T-helper 9 cell (primary cell): ENCODE measurements around the gene MCAT.
"Not testable (repeated sequence)": the region's sequence is repeated elsewhere in the genome, so short reads cannot be mapped to it uniquely, and the experiment has no call there.

ENCODE experiments used
- DNase-seq: peaks from one replicate; pipeline ENCODE4 v3.0.0-alpha.2; 2020

Gene MCAT

DNA sequence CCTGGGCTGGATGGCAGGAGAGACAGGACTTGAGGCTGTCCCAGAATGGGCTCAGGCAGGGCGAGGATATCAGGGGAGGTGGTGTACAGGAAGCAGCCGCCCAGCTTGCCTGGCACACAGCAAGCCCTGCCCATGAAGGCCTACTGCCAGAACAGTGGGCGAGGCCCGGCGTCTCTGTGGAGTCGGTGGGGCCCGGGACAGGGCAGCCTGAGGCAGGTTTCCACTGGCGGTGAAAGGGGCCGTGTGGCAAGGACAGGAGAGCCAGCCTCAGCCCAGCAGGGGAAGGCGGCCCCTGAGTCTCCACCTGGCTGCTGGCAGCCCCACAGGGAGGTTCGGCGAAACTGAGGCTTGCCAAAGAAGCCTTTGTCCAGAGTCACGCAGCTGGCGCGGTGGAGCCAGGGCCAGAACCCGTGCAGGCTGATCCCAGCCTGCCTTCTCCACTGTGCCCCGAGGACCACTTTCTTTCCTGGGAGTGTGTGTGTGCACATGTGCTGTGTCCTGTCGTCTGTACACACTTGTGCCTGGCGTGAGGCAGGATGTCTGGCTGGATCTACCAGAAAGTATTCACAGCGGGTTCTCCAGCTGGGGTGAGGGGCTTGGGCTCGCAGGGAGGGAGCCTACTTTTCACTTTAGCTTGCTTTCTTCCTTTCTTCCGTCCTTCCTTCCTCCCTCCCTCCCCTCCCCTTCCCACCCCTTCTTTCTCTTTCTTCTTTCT lies 9.3 kb upstream of the MCAT start:
- DNase-seq, result peak; percentile 41

DNA sequence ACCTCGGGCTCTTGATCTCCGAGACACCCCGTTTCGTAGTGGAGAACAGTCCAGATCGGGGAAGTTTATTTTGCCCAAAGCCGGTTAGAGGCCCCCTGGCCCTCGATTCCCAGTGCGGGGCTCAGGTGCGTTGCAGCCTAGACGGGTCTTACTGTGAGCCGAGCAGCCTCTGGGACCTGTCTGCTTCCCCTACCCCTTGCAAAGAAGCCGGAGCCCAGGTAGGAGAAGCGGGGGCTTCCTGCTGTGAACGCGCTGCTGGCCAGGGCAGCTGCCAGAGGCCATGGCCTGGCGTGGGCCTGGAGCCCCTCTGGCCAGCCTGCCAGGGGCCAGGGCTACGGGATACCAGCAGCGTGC lies 8.8 kb upstream of the MCAT start:
- DNase-seq, result no peak

DNA sequence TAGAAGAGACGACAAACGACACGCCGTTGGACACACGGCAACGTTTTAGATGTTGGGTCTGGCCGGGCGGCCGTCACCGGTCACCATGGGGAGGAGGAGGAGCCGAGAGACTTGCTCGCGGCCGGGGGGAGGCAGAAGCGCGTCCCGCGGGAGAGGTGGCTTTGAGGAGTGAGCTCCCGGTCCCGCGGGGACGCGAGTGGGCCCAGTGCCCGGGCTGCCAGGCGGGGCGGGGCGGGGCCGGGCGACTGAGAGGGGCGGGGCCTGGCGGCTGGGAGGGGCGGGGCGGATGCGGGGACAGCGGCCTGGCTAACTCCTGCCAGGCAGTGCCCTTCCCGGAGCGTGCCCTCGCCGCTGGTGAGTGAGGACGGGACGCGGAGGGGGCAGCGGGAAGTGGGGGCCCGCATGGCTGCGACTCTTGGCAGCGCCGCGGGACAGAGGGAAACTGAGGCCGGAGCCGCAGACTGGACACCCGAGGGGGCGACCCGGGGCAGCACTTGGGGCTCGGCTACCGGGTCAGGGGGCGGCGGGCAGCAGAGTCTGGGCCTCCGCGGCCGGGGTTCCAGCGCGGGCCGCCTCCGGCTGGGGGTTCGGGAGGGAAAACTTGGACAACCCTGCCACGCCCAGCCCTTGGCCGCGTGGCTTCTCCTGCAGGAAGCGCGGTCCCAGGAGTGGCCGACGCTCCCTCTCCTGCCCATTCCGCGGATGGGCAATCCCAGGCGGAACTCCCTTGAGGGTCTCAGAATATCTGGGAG lies 8.2 kb upstream of the MCAT start, which contains the start of gene TSPO:
TSS of gene TSPO (plus strand) at position 309 of the 752 bp plus-strand sequence. CDS start 7,680 bp downstream, outside the sequence.
- DNase-seq, result peak; percentile 66

DNA sequence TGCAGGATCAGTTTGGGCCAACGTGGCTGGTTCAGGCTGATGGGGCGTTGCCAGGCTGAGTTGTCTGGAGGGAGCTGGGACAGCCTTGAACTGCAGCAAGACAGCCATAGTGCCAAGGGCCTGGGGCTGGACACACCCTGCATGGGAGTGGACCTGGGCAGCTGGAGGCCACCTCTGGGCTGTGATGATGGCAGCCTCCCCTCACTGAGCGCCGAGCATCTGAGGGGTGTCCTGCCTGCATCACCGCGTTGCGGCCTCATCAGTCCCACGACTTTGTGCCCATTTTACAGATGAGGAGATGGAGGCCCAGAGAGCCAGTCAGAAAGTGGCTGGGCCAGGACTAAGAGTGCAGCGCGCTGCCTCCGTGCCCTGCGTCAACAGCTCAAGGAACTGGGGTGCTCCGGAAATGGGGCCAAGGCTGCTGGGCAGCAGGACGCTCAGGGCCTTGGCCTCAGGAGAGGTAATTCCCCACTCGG lies 7.6 kb upstream of the MCAT start:
- DNase-seq, result no peak

DNA sequence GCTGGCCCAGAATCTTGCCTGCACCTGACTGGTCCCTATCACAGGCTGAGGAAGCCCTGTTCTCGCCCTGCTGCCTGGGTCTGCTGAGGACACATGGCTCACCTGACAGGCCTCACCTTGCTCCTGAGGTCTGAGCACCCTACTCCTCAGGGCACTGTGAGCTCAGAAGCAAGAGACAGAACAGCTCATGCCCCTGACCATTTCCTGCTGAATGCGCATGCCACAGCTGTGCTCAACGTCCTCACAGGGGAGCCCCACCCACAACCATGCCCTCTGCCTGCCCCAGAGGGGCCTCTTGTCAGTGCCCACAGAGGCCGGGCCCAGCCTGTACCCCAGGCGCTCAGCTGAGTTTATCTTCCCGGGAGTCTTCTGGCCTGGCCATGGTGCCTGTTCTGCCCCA lies 5.4 kb upstream of the MCAT start:
- no peak for DNase-seq

DNA sequence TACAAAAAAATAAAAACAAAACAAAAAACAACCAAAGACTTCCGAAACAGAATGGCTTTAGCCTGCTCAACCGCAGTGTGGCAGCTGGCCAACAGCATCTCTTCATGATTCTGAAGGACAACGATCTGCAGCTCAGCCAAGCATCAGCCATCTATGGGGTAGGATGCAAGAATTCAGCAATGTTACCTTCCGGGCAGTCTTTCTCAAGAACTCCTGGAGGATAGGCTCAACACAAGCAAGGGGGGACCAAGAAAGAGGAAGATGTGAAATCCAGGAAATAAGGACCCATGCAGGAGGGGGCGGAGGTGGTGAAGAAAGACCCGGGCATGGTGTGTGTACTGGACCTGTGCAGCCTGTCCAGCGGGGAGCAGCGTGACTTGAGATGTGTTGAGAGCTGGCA lies 4.6 kb upstream of the MCAT start:
- no peak for DNase-seq

DNA sequence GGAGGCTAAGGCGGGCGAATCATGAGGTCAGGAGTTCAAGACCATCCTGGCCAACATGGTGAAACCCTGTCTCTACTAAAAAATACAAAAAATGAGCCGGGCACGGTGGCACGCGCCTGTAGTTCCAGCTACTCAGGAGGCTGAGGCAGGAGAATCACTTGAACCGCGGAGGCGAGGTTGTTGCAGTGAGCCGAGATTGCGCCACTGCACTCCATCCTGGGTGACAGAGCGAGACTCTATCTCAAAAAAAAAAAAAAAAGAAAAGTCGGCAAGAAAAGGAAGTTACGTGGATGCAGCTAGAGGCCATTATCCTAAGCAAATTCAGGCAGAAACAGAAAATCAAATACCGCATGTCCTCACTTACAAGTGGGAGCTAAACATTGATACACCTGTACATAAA lies 3.1 kb upstream of the MCAT start:
- not testable (repeated sequence) for DNase-seq

DNA sequence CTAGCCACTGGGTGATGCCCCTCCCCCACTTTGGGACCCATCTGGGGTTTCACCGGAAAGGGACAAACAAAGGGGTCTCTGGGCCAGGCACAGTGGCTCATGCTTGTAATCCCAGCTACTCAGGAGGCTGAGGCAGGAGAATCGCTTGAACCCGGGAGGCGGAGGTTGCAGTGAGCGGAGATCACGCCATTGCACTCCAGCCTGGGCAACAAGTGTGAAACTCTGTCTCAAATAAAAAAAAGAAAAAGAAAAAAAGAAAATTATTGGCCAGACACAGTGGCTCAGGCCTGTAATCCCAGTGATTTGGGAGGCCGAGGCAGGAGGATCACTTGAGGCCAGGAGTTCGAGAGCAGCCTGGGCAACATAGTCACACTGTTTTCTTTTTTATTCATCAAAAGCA lies 2.2 kb upstream of the MCAT start:
- DNase-seq, result not testable (repeated sequence)

DNA sequence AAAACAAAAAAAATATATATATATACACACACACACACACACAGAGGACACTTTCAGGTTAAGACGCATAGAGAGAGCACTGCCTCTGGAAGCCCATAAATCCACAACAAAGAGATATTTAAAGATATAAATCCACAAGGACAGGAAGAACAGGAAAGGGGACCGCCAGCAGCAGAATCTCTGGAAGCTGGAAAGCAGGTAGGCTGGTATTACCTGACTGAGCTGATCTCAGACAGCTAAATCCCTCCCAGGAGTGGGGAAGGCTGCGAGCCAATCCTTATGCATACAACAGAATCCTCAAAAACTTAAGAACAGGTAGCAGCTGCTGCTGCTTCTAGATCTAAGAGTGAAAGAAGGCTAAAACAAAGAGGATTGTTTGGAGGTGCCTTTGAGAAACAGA lies 1.8 kb upstream of the MCAT start:
- DNase-seq, result no peak

DNA sequence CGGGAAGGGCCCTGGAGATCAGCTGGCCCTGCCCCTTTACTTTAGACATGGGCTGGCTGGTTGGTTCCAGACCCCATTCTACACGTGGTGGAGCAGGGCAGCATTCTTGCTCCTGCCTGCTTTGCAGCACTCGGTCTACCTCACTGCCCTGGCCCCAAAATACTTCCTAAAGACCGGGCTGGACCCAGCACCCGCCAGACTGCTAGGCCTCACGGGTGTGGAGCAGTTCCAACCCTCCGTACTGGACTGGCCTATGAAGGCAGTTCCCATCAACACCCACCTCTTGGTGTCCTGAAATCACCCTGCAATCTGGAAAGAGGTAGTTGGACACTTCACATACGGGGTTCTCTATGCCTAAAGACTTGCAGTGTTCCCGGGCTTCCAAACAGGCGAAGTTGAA lies 6.4 kb downstream of the MCAT start:
- DNase-seq, result no peak

DNA sequence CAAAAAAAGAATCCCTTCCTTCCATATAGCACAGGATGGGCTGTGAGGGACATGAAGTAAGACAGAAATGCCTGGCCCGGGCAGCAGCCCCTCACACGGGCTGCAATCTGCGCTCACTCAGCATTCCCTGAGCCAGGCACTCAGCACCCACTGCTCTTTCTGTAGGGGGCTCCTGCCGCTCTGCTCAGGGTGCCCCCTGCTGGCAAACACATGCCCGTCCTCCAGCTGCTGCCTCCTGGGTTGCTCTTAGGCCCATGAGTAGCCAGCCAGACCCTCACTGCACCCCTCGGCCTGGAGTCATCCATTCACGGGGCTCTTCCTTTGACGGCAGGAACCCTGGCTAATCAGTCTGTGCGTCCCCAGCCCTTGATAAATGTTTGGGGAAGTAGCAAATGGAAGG lies 6.9 kb downstream of the MCAT start:
- DNase-seq, result no peak

DNA sequence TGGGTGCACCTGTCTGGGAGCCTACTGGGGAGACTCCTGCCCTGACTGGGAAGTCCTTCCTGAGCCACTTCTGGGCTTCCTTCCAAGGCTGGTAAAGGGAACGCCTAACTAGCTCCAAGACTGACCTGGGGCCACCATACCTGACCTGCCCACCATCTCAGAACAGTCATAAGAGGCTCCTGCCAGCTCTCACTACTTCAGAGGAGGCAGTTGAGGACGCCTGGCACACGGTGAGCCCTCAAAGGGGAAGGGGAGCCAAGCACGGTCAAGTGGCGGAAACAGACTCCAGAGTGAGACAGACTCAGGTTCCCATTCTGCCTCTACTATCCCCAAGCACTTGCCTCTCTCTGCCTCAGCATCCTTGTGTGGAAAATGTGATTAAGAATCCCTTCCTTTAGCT lies 7.6 kb downstream of the MCAT start:
- no peak for DNase-seq

DNA sequence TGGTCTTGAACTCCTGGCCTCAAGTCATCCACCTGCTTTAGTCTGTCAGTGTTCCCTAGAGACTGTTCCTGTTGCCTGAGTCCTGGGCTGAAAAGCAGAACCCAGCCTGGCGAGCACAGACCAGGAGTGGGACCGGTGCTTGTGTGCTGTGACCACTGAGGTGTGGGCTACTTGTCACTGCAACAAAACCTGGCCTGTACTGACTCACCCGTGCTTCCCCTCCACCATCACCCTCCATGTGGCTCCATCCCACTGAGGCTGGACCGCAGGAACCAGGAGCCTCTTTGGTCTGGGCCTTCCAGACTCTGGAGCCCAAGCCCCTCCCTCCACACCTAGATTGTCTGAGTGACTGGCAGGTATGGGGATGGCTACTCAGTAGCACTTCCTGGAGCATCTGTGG lies 8.6 kb downstream of the MCAT start:
- no peak for DNase-seq

DNA sequence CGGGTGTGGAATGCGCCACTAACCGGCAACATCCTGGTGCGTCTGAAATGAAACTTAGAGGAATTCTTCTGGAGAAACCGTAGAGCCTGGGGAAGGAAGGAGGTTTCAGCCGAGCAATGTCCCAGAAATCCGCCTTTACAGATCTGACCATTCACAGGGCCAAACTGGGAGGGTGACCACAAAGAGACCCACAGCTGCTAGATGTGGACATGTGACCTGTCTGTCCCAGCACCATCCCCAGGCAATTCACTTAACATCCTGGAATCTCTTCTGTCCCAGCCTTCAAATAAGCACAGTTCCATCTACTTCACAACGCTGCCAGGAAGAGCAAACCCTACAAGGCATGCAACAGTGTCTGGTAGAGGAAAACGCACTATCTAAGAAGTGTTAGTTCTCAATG lies 9.8 kb downstream of the MCAT start:
- DNase-seq, result no peak

DNA sequence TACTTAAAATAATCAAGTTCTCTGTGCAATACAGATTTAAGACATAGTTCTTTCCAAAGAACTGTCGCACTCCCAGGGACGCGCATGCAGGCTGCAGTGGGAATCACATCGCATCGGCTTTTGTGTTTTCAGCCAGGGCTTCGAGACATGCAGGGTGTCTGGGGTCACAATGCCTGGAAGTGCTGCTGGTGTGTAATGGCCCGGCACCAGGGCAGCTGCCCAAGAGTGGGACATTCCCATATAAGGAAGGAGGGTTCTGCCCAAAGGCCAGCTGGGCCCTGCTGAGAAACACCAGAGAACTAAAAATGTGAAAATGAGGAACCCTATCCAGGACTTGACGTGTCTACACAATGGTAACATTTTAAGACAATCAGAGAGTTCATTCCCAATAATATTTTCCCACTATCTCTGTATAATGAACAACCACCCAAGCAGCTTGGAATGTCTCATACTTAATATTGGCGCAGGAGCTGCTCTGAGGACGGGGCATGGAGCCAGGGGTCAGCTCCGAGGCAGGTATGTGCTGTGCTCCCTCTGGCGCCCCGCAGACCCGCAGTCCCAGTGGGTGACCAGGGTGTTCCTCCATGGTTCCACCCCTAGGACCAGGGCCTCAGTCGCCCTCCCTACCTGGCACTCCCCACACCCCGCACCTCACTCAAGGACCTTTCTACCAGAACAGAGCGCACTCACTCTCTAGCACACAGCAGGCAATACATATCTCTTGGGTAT lies 11.3 kb downstream of the MCAT start:
- no peak for DNase-seq

DNA sequence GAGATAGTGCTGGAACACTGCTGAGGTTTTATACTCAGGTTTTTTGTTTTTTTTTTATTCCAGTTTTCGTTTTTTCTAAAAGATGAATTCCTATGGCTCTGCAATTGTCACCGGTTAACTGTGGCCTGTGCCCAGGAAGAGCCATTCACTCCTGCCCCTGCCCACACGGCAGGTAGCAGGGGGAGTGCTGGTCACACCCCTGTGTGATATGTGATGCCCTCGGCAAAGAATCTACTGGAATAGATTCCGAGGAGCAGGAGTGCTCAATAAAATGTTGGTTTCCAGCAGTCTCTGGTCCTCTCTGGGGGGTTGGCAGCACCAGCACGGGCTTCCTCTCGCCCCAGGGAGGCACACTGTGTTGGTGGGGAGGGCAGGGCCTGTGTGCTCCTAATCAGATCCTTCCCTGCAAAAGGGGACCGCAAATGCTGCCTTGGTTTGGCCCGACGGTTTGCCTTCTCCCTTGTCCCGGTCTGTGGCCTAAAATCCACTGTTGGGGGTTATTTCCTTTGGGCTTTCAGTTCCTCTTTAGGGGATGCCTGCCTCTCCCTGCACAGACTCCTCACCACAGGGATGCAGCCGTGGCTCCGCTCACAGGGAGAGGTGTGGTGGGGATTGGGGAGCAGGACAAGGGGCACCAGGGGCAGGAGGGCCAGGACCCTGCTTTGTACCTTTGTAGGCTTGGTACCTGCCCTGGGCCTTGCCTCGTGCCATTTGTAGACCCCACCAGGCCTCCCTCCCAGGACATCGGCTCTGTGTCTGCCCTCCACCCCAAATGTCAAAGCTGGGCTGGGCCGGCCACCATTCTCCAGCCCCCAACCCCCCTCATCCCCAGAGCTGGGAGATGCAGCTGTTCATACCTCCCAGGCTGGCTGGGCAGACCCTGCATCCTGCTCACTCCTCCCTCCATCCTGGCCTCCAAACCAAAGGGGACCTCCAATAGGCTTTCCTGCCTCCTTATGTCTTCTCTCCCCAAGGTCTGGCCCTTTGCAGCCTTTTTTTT lies 13.5 kb downstream of the MCAT start:
- DNase-seq, result no peak

DNA sequence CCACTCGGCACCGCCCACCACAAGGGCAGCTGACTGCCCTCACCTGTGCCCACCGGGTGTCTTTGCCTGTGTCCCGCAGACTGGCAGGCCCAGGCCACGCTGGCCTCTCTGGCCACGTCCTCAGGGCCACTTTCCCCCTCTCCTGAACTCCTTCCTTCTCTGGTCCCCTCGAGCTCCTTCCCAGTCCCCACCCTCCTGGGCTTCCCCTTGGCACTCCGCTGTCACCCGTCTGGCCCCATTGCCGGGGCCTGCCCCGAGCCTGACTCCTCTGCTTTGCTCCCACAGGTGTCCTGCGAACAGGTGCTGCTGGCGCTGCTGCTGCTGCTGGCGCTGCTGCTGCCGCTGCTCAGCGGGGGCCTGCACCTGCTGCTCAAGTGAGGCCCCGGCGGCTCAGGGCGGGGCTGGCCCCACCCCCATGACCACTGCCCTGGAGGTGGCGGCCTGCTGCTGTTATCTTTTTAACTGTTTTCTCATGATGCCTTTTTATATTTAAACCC lies 14.2 kb downstream of the MCAT start:
- no peak for DNase-seq

DNA sequence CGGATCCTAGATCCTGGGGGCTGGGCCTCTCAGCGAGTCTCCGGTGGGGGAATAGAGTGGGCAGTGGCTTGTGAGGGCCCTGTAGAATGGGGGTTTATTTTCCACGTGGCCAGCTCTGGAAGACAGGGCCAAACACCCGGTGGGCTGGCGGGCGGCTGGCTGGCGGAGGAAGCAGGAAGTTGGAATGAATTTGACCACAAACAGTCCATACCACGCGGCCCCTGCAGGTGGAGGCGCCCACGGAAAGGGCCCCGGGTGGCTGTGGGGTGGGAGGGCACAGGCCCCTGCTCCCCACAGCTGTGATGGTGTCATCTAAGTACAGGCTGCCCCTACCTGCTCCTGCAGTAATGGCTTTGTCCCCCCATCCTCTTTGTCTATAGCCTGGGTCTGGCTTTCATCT lies 15.1 kb downstream of the MCAT start:
- no peak for DNase-seq

DNA sequence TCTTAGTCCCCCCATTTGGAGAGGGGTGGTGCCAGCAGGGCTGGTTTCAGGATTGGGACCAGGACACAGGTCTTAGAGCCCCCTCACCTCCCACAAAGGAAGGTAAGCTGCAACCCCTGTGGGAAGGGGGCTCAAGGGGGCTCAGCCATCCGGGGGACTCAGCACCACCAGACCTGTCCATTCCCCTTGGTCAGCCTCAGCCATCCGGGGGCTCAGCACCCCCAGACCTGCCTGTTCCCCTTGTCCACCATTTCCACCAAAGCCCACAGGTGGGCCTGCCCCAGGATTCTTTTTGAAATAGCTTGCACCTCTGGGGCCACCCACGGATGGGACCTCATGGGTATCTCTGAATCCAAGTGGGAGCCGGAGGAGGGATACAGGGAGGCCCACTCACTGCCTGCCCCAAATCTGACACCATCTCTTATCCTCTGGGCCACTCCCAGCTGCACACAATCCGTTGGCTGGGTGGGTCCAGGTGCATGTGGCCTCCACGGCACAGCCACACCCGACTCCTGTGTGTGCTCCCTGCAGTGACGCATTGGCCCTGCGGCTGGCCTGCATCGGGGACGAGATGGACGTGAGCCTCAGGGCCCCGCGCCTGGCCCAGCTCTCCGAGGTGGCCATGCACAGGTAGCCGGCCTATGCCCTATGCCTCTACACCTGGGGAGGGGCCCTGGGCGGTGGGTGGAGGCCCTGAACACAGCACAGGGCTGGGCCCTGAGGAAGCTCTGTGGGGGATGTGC lies 15.9 kb downstream of the MCAT start:
- DNase-seq, result no peak

DNA sequence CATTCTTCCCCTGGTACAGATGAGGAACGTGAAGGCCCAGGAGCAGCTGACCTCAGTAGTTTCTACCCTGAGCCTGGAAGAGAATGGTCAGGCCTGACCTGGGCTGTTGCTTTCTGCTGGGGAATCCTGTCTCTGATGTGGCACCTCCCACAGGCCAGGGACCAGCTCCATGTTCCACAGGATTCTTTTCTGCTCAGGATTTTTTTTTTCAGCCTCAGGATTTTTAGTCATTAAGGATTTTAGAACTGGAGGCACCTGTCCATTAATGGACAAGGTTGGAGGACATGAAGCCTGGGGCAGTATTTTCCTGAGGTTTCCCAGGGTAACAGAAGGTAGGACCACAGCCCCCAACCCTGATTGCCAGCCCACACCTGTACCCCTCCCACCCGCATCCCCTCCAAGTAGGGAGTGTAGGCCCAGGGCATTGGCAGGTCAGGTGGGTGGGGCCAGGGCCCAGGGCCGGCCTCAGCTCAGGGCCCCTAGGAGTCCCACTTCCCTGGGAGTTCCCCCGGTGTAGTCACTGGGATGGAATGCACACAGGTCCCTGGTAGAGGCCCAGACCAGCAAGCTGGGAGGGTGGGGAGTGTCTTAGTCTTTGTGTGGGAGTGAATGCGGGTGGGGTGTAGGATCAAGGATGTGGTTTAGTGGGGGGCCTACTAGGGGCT lies 16.6 kb downstream of the MCAT start:
- DNase-seq, result no peak

DNA sequence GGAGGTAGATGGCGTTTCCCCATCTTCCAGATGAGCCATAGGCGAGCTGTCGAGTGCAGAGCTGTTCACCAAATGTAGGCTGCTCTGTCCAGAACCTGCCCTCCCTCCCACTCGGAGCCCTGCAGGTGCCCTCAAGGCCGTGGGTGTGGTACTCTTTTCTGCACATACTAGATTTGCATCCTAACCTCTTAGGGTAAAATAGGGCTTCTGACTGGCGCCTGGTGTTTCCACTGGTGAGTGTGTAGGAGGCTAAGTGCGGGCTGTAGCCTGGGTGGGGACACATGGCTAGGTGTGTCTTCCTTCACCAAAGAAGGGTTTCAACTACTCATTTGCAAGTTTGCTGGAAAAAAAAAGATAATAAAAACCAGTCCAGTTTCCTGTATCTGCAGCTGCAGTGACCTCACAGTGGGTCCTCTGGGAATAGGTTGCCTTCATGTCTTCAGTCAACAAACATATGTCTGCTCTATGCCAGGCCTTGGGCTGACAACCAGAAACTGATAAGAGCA lies 24.2 kb downstream of the MCAT start:
- DNase-seq, result no peak
